Measurements from ENCODE around the gene APPL2. TPM values are rescaled to one million over a fixed set of nuclear protein-coding genes. Genes with fewer than 3 reads are reported as not detected.

Gene APPL2
- total RNA-seq, 1 donor from 2014 or later, result 37.5 TPM

GRCh38 chr12:105275997-105276733 is 40.2 kb upstream of the APPL2 start:
- no peak overlapping the region for H3K4me3 ChIP-seq
- Mint-ChIP-seq H3K27ac (no peak overlapping the region), H3K36me3 (no peaks in the 10 kb centered on the region), H3K27me3 (ENCODE audit: insufficient read depth, low read depth) (peaks cover 5% of the 10 kb centered on the region), H3K4me3 (no peak overlapping the region), H3K9me3 (no peaks in the 10 kb centered on the region), H3K4me1 (no peaks in the 10 kb centered on the region)
- TF ChIP-seq CTCF (IDR thresholded peaks at IDR 0.05) (no peak), EZH2 (IDR thresholded peaks at IDR 0.05) (no peak), EZH2phosphoT487 (IDR thresholded peaks at IDR 0.05) (no peak)
- no peaks in the 10 kb centered on the region for H3K27me3 ChIP-seq
- H3K4me2 ChIP-seq, result no peak overlapping the region
- H3F3A ChIP-seq (ENCODE audit: low read depth), result no peaks in the 10 kb centered on the region
- no peaks in the 10 kb centered on the region for H3K9me3 ChIP-seq (ENCODE audit: low read depth)
- no peak for DNase-seq (ENCODE audit: low spot score)
- no peak overlapping the region for H3K9ac ChIP-seq
- H4K20me1 ChIP-seq (ENCODE audit: low read depth), result no peaks in the 10 kb centered on the region
- no peak overlapping the region for H3K27ac ChIP-seq
- no peaks in the 10 kb centered on the region for H3K4me1 ChIP-seq
- H2AFZ ChIP-seq (replicated peaks), result no peak overlapping the region
- no peaks in the 10 kb centered on the region for H3K79me2 ChIP-seq (ENCODE audit: low read depth)
- no peaks in the 10 kb centered on the region for H3K36me3 ChIP-seq

GRCh38 chr12:105274571-105274970 is 38.6 kb upstream of the APPL2 start:
- H3K27ac Mint-ChIP-seq, result no peak overlapping the region
- H3K4me3 Mint-ChIP-seq, result no peak overlapping the region
- no peaks in the 10 kb centered on the region for H4K20me1 ChIP-seq (ENCODE audit: low read depth)

GRCh38 chr12:105273601-105274000 is 37.6 kb upstream of the APPL2 start:
- Mint-ChIP-seq H3K36me3 (no peaks in the 10 kb centered on the region), H3K27ac (no peak overlapping the region), H3K27me3 (ENCODE audit: insufficient read depth, low read depth) (peaks cover 2% of the 10 kb centered on the region), H3K9me3 (no peaks in the 10 kb centered on the region), H3K4me3 (no peak overlapping the region), H3K4me1 (peaks cover 6% of the 10 kb centered on the region)
- no peaks in the 10 kb centered on the region for H3K79me2 ChIP-seq (ENCODE audit: low read depth)
- no peak overlapping the region for H3K27ac ChIP-seq
- H3K9me3 ChIP-seq (ENCODE audit: low read depth), result no peaks in the 10 kb centered on the region
- no peak for DNase-seq (ENCODE audit: low spot score)
- H3K4me2 ChIP-seq, result no peak overlapping the region
- no peaks in the 10 kb centered on the region for H4K20me1 ChIP-seq (ENCODE audit: low read depth)
- H2AFZ ChIP-seq (replicated peaks), result no peak overlapping the region
- no peaks in the 10 kb centered on the region for H3K4me1 ChIP-seq
- no peaks in the 10 kb centered on the region for H3F3A ChIP-seq (ENCODE audit: low read depth)
- H3K9ac ChIP-seq, result no peak overlapping the region
- H3K36me3 ChIP-seq, result no peaks in the 10 kb centered on the region
- H3K4me3 ChIP-seq, result no peak overlapping the region
- H3K27me3 ChIP-seq, result no peaks in the 10 kb centered on the region
- TF ChIP-seq CTCF (IDR thresholded peaks at IDR 0.05) (no peak), EZH2phosphoT487 (IDR thresholded peaks at IDR 0.05) (no peak), EZH2 (IDR thresholded peaks at IDR 0.05) (no peak)

More at GRCh38 chr12:105274571-105274970, 38.6 kb upstream of the APPL2 start:
- Histone ChIP-seq H3K4me1 (no peaks in the 10 kb centered on the region), H3K4me3 (no peak overlapping the region), H2AFZ (replicated peaks) (no peak overlapping the region), H3K27ac (no peak overlapping the region), H3F3A (ENCODE audit: low read depth) (no peaks in the 10 kb centered on the region), H3K36me3 (no peaks in the 10 kb centered on the region), H3K9me3 (ENCODE audit: low read depth) (no peaks in the 10 kb centered on the region), H3K27me3 (no peaks in the 10 kb centered on the region), H3K79me2 (ENCODE audit: low read depth) (no peaks in the 10 kb centered on the region), H3K4me2 (no peak overlapping the region), H3K9ac (no peak overlapping the region)
- no peaks in the 10 kb centered on the region for H3K36me3 Mint-ChIP-seq
- DNase-seq (ENCODE audit: low spot score), result no peak
- no peak for TF ChIP-seq EZH2 (IDR thresholded peaks at IDR 0.05)
- no peak for TF ChIP-seq CTCF (IDR thresholded peaks at IDR 0.05)
- TF ChIP-seq EZH2phosphoT487 (IDR thresholded peaks at IDR 0.05), result no peak
- H3K4me1 Mint-ChIP-seq, result peaks cover 6% of the 10 kb centered on the region
- no peaks in the 10 kb centered on the region for H3K9me3 Mint-ChIP-seq
- H3K27me3 Mint-ChIP-seq (ENCODE audit: insufficient read depth, low read depth), result peaks cover 2% of the 10 kb centered on the region

All from neural progenitor cell (in vitro differentiated cells).